HepG2 (cell line): ENCODE data around the gene NEDD1. TPM values are rescaled to one million over a fixed set of nuclear protein-coding genes. Genes with fewer than 3 reads are reported as not detected.

ENCODE experiments used
- ADNP ChIP-seq: sonication (generic); formaldehyde crosslinking; IDR thresholded peaks from 2 replicates; pipeline ENCODE4 v1.4.0; 2020; ENCODE audit warnings: missing genetic modification reagents
- AGO2 ChIP-seq: fragments of 200-400 bp; formaldehyde crosslinking; optimal IDR thresholded peaks from 2 replicates; pipeline ENCODE3; 2017; ENCODE audit warnings: mild to moderate bottlenecking, low read depth, low read length, moderate library complexity
- ATF7-NPFF ChIP-seq: sonication (generic); formaldehyde crosslinking; IDR thresholded peaks from 2 replicates; pipeline ENCODE4 v1.8.1; 2023; ENCODE audit warnings: mild to moderate bottlenecking, low read depth, missing genetic modification reagents, moderate library complexity
- BRD4 ChIP-seq: sonication (generic); formaldehyde crosslinking; IDR thresholded peaks from 2 replicates; pipeline ENCODE4 v1.4.0; 2020; ENCODE audit warnings: missing genetic modification reagents
- CERS6 ChIP-seq: sonication (generic); formaldehyde crosslinking; IDR thresholded peaks from 2 replicates; pipeline ENCODE4 v1.5.0; 2020; ENCODE audit warnings: missing genetic modification reagents
- DNMT1 ChIP-seq: sonication (generic); formaldehyde crosslinking; IDR thresholded peaks from 2 replicates; pipeline ENCODE4 v1.5.1; 2020; ENCODE audit warnings: mild to moderate bottlenecking, missing genetic modification reagents
- ETV5 ChIP-seq: IDR thresholded peaks from 2 replicates; pipeline ENCODE4 v1.6.1; 2018; ENCODE audit warnings: missing biosample characterization, missing genetic modification reagents, inconsistent platforms, borderline replicate concordance
- FOXM1 ChIP-seq: sonication (generic); formaldehyde crosslinking; IDR thresholded peaks from 2 replicates; pipeline ENCODE4 v1.5.0; 2020; ENCODE audit warnings: missing genetic modification reagents
- HINFP ChIP-seq: sonication (generic); formaldehyde crosslinking; IDR thresholded peaks from 2 replicates; pipeline ENCODE4 v1.4.0; 2020; ENCODE audit warnings: low read depth, mild to moderate bottlenecking, missing genetic modification reagents
- MYNN ChIP-seq: sonication (generic); formaldehyde crosslinking; IDR thresholded peaks from 2 replicates; pipeline ENCODE4 v1.4.0; 2020; ENCODE audit warnings: mild to moderate bottlenecking, low read depth, missing genetic modification reagents
- PCBP2 ChIP-seq: fragments of 200-400 bp; formaldehyde crosslinking; optimal IDR thresholded peaks from 2 replicates; pipeline ENCODE3; 2018; ENCODE audit warnings: low read length, low read depth; ENCODE audit not compliant: poor library complexity, severe bottlenecking
- PHF8 ChIP-seq: sonication (generic); formaldehyde crosslinking; IDR thresholded peaks from 2 replicates; pipeline ENCODE4 v1.5.0; 2020; ENCODE audit warnings: missing genetic modification reagents
- PLRG1 ChIP-seq: fragments of 450-650 bp; conservative IDR thresholded peaks from 2 replicates; pipeline ENCODE4 v1.6.1; 2016
- RFX3 ChIP-seq: IDR thresholded peaks from 2 replicates; pipeline ENCODE4 v1.6.1; 2016; ENCODE audit warnings: missing biosample characterization, missing genetic modification reagents
- RFXANK ChIP-seq: IDR thresholded peaks from 2 replicates; pipeline ENCODE4 v1.6.1; 2016
- RXRB ChIP-seq: IDR thresholded peaks from 2 replicates; pipeline ENCODE4 v1.6.1; 2016; ENCODE audit warnings: borderline replicate concordance, missing genetic modification reagents, missing compliant biosample characterization
- SAFB2 ChIP-seq: sonication (generic); formaldehyde crosslinking; IDR thresholded peaks from 2 replicates; pipeline ENCODE4 v1.5.1; 2020; ENCODE audit warnings: missing genetic modification reagents, low read depth, mild to moderate bottlenecking, borderline replicate concordance
- SCMH1 ChIP-seq: sonication (generic); formaldehyde crosslinking; IDR thresholded peaks from 2 replicates; pipeline ENCODE4 v1.9.0; 2021; ENCODE audit warnings: missing genetic modification reagents, mild to moderate bottlenecking, borderline replicate concordance
- SMYD3 ChIP-seq: sonication (generic); formaldehyde crosslinking; IDR thresholded peaks from 2 replicates; pipeline ENCODE4 v1.8.1; 2023; ENCODE audit warnings: mild to moderate bottlenecking, missing genetic modification reagents
- SNRNP70 ChIP-seq: fragments of 200-400 bp; formaldehyde crosslinking; IDR thresholded peaks from 2 replicates; pipeline ENCODE4 v1.6.1; 2017; ENCODE audit warnings: mild to moderate bottlenecking, low read depth, low read length, moderate library complexity
- ZFP37 ChIP-seq: sonication (generic); formaldehyde crosslinking; IDR thresholded peaks from 2 replicates; pipeline ENCODE4 v1.4.0; 2020; ENCODE audit warnings: missing genetic modification reagents, borderline replicate concordance
- ZMYM4 ChIP-seq: sonication (generic); formaldehyde crosslinking; IDR thresholded peaks from 2 replicates; pipeline ENCODE4 v1.8.1; 2023; ENCODE audit warnings: mild to moderate bottlenecking, missing genetic modification reagents
- ZNF17 ChIP-seq: sonication (generic); formaldehyde crosslinking; IDR thresholded peaks from 2 replicates; pipeline ENCODE4 v1.5.0; 2020; ENCODE audit warnings: mild to moderate bottlenecking, missing genetic modification reagents
- ZNF317 ChIP-seq: sonication (generic); formaldehyde crosslinking; IDR thresholded peaks from 2 replicates; pipeline ENCODE4 v1.5.0; 2020; ENCODE audit warnings: mild to moderate bottlenecking, missing genetic modification reagents
- ZNF333 ChIP-seq: sonication (generic); formaldehyde crosslinking; IDR thresholded peaks from 2 replicates; pipeline ENCODE4 v1.4.0; 2020; ENCODE audit warnings: mild to moderate bottlenecking, missing genetic modification reagents, borderline replicate concordance
- ZNF574 ChIP-seq: sonication (generic); formaldehyde crosslinking; IDR thresholded peaks from 2 replicates; pipeline ENCODE4 v1.4.0; 2020; ENCODE audit warnings: missing genetic modification reagents
- ZNF777 ChIP-seq: sonication (generic); formaldehyde crosslinking; IDR thresholded peaks from 2 replicates; pipeline ENCODE4 v1.4.0; 2020; ENCODE audit warnings: missing genetic modification reagents
- polyA plus RNA-seq, 8 experiments: library from polyadenylated mRNA; depleted of rRNA in 3 of 8; stranded (reverse) in 7 of 8; unstranded in 1 of 8; fragments of >200 nt; fragmentation: Illumina TruSeq in 4 of 8; extraction: Trizol in 4 of 8; gene quantifications; 2 replicates each; pipeline versions ENCODE4 v1.2.1 to v1.2.3, GENCODE V29; 2011 to 2016; ENCODE audit warnings: low read depth in 4 of 8, missing spikeins in 1 of 8, mixed read lengths in 1 of 8; ENCODE audit not compliant: insufficient read depth in 1 of 8
- total RNA-seq, 5 experiments: library from RNA; depleted of rRNA; stranded (reverse); fragments of >200 nt; fragmentation: Illumina TruSeq; extraction: Trizol; gene quantifications; 2 replicates each; pipeline ENCODE4 v1.2.3, GENCODE V29; 2016; ENCODE audit warnings: low read depth in 1 of 5

NEDD1 gene
- total and polyA plus RNA-seq, 2 of the 13 experiments (the other 11 are each of a cell fraction or from before 2014, with no cell fraction given) = 11.2 to 21.5 TPM

GRCh38 chr12:96906849-96907670, at the start of gene NEDD1 (continued):
- TF ChIP-seq AGO2 = peak; percentile 39
- TF ChIP-seq PLRG1 = no peak
- TF ChIP-seq CERS6 = no peak
- TF ChIP-seq MYNN (CRISPR knock-in tag) = no peak
- peak; percentile 75 for TF ChIP-seq ZNF777
- TF ChIP-seq ZNF333 = no peak
- TF ChIP-seq HINFP (CRISPR knock-in tag) = peak; percentile 85
- peak; percentile 88 for TF ChIP-seq ETV5 (CRISPR knock-in tag)
- TF ChIP-seq PHF8 = peak; percentile 75; the same call in 1 of the 2 replicates
- TF ChIP-seq SNRNP70 = no peak
- no peak for TF ChIP-seq ZNF17 (CRISPR knock-in tag)
- TF ChIP-seq PCBP2 = no peak
- TF ChIP-seq ADNP (CRISPR knock-in tag) = peak; percentile 74; the same call in 1 of the 2 replicates
- no peak for TF ChIP-seq RFX3 (CRISPR knock-in tag)
- no peak for TF ChIP-seq SCMH1 (CRISPR knock-in tag)
- TF ChIP-seq BRD4 = no peak
- no peak for TF ChIP-seq SMYD3 (CRISPR knock-in tag)
- peak; percentile 46 for TF ChIP-seq RXRB
- TF ChIP-seq RFXANK (CRISPR knock-in tag) = no peak
- peak; percentile 67; the same call in 1 of the 2 replicates for TF ChIP-seq ATF7-NPFF (CRISPR knock-in tag)
- TF ChIP-seq FOXM1 (CRISPR knock-in tag) = no peak
- no peak for TF ChIP-seq DNMT1 (CRISPR knock-in tag)
- 0 out of 2 replicates have a peak, but pooled peaks have one; percentile 16 for TF ChIP-seq ZFP37 (CRISPR knock-in tag)
- TF ChIP-seq ZMYM4 (CRISPR knock-in tag) = peak; percentile 91
- TF ChIP-seq ZNF317 (CRISPR knock-in tag) = no peak
- peak; percentile 83 for TF ChIP-seq ZNF574 (CRISPR knock-in tag)
- peak; percentile 66; the same call in 1 of the 2 replicates for TF ChIP-seq SAFB2
